22Rv1 (cell line): ENCODE results near the gene PCCA.

Experiments used
- CTCF ChIP-seq: fragments of 450-650 bp; IDR thresholded peaks from 2 replicates; pipeline ENCODE4 v1.5.1; 2017; ENCODE audit warnings: mild to moderate bottlenecking
- ZFX ChIP-seq: fragments of 450-650 bp; IDR thresholded peaks from 2 replicates; pipeline ENCODE4 v1.6.1; 2017; ENCODE audit warnings: antibody characterized with exemption, borderline replicate concordance

- no peak for TF ChIP-seq CTCF
- no peak for TF ChIP-seq ZFX
Observed at GRCh38 chr13:100130930-100131511, 42.1 kb downstream of the PCCA start.
